HG02884 (cell line): ENCODE measurements around the gene MAP4K1.
A peak's percentile ranks its signal among the peaks of the same experiment; 100 is the strongest.
"Not testable (repeated sequence)": the region's sequence is repeated elsewhere in the genome, so short reads cannot be mapped to it uniquely, and the experiment has no call there.

ENCODE experiments used
- ATAC-seq: cut with Tn5 transposase; IDR thresholded peaks from one replicate; pipeline ENCODE4 v1.9.1; 2021; ENCODE audit warnings: mild to moderate bottlenecking, moderate library complexity; ENCODE audit not compliant: unreplicated experiment

The MAP4K1 gene

GRCh38 chr19:38653028-38653571, 35.3 kb upstream of the MAP4K1 start:
- no peak for ATAC-seq

DNA sequence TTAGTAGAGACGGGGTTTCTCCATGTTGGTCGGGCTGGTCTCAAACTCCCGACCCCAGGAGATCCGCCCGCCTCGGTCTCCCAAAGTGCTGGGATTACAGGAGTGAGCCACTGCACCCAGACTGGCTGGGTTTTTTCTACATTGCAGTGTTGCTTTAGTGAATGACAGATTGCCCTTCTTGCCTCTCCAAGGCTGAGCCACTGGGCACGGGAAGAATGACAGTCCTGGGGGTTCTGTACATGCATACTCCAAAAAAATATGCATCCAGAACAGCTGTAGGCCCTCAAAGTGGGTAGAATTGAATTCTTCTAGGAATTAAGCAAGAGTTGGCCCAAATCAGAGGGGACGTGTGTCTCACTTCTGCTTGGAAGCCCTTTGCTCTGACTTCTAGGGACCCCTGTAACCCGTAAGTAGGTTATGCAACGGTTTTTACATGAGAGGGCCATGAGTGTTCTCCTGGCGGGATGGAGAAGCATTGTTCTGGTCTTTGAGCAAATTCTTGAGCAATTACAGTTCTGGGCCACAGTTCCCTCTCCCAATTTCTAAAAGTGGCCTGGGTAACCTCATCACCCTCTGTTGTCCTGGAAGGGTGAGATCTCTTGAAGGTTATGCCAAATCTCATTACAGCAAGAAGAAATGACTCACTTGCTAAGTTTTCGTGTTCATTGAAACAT, 33.3 kb upstream of the MAP4K1 start:
- no peak for ATAC-seq

- ATAC-seq = no peak
These were observed 32.5 kb upstream of the MAP4K1 start for GRCh38 chr19:38650172-38650775.

GRCh38 chr19:38649305-38650171, 31.8 kb upstream of the MAP4K1 start:
- no peak for ATAC-seq

- ATAC-seq = no peak
These were observed 31.1 kb upstream of the MAP4K1 start for GRCh38 chr19:38648769-38649304.

DNA sequence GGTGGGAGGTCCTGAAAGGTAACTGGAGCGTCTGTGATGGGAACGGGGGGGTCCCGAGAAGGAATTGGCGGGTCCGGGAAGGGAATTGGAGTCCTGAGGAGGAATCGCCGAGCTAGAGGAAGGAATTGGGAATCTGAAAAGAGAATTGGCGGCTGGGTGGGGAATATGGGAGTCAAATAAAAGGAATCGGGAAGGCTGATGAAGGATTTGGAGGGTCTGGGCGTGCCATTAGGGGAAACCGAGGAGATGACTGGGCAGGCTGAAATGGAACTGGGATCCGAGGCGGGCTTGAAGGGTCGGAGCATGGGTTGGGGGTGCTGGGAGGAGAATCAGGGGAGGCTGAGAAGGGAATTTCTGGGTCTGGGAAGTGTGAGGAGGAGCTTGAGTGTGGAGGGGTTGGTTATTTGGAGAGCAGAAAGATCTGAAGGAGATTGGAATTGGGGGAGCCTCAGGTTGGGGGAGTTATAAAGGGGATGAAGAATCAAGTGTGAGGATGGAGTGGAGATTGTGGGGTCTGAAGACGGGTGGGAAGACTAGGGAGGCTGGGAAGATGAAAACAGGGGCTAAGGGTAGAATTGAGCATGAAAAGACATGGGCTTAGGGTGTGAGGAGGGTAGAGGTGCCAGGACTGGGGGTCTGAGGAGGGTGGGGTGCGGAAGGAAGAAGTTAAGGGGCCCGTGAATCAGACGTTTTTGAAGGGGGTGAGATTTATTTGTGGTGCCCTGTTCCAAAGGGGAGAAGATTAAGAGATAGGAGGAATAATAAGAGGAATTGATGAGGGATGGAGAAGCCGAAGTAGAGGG, 30.4 kb upstream of the MAP4K1 start:
- ATAC-seq = no peak

DNA sequence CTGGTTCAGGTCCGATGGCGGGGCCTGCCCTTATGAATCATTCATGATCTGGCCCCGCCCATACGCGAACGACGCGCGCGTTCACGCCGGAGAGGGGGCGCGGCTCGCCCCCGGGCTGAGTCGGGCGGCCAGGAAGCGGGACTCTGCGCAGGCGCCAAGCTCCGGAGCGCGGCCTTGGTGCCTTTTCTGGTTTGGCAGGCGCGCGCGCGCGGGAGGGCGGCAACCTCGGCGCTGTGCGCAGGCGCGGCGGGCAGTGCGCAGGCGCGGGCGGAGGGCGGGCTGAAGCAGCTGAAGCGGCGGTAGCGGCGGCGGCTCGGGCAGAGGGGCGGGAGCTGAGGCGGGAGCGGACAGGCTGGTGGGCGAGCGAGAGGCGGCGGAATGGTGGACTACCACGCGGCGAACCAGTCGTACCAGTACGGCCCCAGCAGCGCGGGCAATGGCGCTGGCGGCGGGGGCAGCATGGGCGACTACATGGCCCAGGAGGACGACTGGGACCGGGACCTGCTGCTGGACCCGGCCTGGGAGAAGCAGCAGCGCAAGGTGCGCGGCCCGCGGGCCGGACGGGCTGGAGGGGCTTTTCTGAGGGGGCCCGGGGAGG, 29.7 kb upstream of the MAP4K1 start, which contains the start of gene ACTN4:
Gene ACTN4, plus strand, starts transcription at position 282 of the 598 bp plus-strand sequence. Its CDS starts 97 bp downstream, at position 379.
- peak; percentile 69 for ATAC-seq

GRCh38 chr19:38644719-38645118, 27.0 kb upstream of the MAP4K1 start:
- no peak for ATAC-seq

DNA sequence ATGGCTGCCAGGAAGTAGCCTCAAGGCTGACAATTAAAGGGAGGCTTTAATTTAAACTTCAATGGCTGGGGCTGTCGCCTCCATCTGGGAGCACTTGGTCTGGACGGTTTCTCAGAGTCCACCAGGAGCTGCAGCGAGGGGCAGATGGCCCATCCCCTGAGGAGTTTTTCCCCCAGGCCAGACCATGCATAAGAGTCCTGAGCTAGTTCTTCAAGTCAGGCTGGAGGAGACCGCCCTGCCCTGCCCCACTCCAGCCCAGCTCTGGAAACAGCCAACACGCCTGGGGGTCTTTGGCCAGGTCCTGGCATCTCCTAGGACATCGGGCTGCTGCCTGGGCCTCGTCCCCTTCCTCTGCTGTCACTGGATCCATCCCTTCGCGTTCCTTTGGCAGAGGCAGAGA, 24.4 kb upstream of the MAP4K1 start:
- no peak for ATAC-seq

- no peak for ATAC-seq
These were observed 22.6 kb upstream of the MAP4K1 start for GRCh38 chr19:38640368-38640767.

DNA sequence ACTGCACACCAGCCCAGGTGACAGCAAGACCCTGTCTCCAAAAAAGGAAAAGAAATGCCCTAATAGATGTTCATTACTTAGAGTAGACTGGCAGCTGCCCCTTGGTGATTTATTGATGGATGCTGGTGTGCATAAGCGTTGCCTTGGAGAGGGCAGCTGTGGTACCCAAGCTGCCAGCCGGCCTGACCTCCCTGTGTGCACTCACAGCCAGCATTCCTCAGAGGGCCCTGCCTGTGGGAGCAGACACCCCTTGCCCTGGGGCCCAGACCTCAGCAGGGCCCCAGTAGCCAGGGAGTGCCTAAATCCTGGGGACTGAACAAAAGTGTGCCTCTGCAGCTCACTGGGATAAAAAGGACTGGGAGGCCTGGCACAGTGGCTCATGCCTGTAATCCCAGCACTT, 21.9 kb upstream of the MAP4K1 start:
- no peak for ATAC-seq

GRCh38 chr19:38638461-38638860, 20.7 kb upstream of the MAP4K1 start:
- ATAC-seq = no peak

DNA sequence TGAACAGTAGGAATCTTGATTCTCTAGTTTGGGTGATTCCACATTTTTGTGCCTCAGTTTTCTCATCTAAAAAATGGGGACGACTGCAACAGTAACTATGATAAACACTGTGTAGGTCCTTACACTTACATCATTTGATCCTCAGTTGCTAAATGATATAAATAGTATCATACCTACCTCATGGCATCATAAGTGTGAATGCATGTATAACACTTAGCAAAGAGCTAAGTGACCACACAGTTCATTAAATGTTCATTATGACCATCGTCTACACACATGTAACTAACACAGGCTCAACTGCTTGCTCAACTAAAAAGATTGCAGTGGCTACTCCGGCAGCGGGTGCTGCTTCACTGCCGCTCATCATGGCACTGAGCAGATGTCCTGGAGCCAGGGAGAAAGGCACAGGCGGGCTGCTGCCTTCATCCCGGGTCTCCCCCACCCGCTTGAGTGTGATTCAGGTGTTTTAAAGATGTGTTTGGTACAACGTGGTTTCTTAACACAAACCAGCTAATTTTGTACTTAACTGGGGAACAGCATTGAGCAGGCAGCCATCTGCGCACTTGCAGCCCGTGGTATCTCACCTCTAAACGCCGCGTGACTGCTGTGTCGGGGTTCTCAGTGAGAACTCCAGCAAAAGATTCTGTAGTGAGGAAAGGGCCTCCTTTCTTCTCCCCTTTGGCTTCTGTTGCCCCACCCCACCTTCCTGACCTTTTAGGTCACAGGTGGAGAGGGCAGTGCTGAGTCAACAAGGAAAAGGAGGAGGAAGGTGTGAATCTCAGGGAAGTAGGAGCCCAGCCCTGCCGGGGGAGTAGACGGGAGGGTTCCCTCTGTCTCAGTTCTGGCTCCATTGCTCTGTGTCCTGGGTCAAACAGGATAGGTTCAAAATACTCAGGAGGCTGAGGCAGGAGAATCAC, 18.0 kb upstream of the MAP4K1 start:
- ATAC-seq = no peak

- no peak for ATAC-seq
These were observed 17.2 kb upstream of the MAP4K1 start for GRCh38 chr19:38634757-38635482.

- no peak for ATAC-seq
These were observed 14.9 kb upstream of the MAP4K1 start for GRCh38 chr19:38632476-38633213.

DNA sequence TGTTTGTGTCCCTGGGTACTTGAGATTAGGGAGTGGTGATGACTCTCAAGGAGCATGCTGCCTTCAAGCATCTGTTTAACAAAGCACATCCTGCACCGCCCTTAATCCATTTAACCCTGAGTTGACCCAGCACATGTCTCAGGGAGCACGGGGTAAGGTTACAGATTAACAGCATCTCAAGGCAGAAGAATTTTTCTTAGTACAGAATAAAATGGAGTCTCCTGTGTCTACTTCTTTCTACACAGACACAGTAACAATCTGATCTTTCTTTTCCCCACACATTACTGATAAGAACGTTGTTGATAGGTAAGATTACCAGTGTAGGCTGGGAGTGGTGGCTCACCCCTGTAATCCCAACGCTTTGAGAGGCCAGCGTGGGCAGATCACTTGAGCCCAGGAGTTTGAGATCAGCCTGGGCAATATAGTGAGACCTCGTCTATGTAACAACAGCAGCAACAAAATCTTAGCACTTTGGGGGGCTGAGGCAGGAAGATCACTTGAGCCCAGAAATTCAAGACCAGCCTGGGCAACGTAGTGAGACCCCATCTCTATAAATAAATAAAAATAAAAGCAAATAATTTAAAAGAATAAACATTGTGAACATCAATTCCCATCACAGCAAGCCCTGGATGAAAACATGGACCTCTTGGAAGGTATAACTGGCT, 14.2 kb upstream of the MAP4K1 start:
- not testable (repeated sequence) for ATAC-seq

- ATAC-seq = not testable (repeated sequence)
These were observed 13.5 kb upstream of the MAP4K1 start for GRCh38 chr19:38631301-38631700.
